Amygdala (tissue), 56 donors: Measurements from ENCODE around the gene UGCG.

ENCODE experiments used
- DNase-seq, 56 donors: peaks; one replicate each; lab custom pipeline; 2025; lab: John Stamatoyannopoulos, UW

The UGCG gene

GRCh38 chr9:111978616-111979015 lies 82.0 kb downstream of the UGCG start:
- DNase-seq, result no peak

- DNase-seq, result no peak
These were observed 82.9 kb downstream of the UGCG start for GRCh38 chr9:111979561-111979960.

GRCh38 chr9:111980398-111980797 lies 83.8 kb downstream of the UGCG start:
- DNase-seq, result no peak

GRCh38 chr9:111983484-111983908 lies 86.9 kb downstream of the UGCG start:
- DNase-seq, result peak in 1 of 56 donors; percentile 8

- DNase-seq, result no peak
These were observed 87.6 kb downstream of the UGCG start for GRCh38 chr9:111984086-111984802.
